Measurements from ENCODE around the gene SPATA13.

SPATA13 gene

GRCh38 chr13:24160458-24161009 is at the start of gene SPATA13:
SPATA13 (plus strand) TSS chr13:24160720; CDS start chr13:24222930, 62,210 bp downstream.
- Mint-ChIP-seq H3K9me3 (no peaks in the 10 kb centered on the region), H3K27me3 (ENCODE audit: low read depth) (peaks cover 26% of the 10 kb centered on the region), H3K27ac (peak within 1 kb of the TSS; percentile 48 to 88 (median 77)), H3K36me3 (ENCODE audit: low read depth) (no peaks in the 10 kb centered on the region), H3K4me3 (peak within 1 kb of the TSS; percentile 83 to 89 (median 87)), H3K4me1 (peaks cover 18% of the 10 kb centered on the region)
- TF ChIP-seq, protein P1, sequence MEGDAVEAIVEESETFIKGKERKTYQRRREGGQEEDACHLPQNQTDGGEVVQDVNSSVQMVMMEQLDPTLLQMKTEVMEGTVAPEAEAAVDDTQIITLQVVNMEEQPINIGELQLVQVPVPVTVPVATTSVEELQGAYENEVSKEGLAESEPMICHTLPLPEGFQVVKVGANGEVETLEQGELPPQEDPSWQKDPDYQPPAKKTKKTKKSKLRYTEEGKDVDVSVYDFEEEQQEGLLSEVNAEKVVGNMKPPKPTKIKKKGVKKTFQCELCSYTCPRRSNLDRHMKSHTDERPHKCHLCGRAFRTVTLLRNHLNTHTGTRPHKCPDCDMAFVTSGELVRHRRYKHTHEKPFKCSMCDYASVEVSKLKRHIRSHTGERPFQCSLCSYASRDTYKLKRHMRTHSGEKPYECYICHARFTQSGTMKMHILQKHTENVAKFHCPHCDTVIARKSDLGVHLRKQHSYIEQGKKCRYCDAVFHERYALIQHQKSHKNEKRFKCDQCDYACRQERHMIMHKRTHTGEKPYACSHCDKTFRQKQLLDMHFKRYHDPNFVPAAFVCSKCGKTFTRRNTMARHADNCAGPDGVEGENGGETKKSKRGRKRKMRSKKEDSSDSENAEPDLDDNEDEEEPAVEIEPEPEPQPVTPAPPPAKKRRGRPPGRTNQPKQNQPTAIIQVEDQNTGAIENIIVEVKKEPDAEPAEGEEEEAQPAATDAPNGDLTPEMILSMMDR (IDR thresholded peaks at IDR 0.05; ENCODE audit: unreplicated experiment in 3 of 3) = no peak

DNA sequence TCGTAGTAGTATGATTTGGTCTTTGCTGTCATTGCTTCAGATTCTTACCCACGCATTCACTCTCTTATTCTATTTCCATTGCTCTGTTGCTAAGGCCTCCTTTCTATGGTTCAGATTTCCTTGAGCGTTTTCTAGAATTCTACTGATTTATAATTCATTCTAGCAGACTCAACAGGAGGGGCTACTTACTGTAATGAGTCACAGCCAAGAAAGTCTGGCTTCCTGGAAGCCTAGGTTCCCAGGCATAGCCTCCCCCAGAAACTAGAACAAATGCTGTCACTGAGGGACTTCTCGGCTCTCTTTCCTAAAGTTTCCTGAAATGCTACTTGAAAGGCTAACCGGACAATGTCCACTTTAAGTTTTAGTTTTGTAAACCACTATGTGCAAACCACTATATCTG is 47.7 kb upstream of the SPATA13 start:
- peaks cover 18% of the 10 kb centered on the region for H3K4me1 Mint-ChIP-seq
- no peaks in the 10 kb centered on the region for H3K27me3 Mint-ChIP-seq (ENCODE audit: low read depth)
- no peak overlapping the region for H3K4me3 Mint-ChIP-seq
- no peaks in the 10 kb centered on the region for H3K36me3 Mint-ChIP-seq (ENCODE audit: low read depth)
- TF ChIP-seq, protein P1 (IDR thresholded peaks at IDR 0.05; ENCODE audit: unreplicated experiment in 3 of 3) = no peak
- H3K9me3 Mint-ChIP-seq = no peaks in the 10 kb centered on the region
- H3K27ac Mint-ChIP-seq = peak overlapping the region in 2 of 3 experiments; percentile 6 to 53

GRCh38 chr13:24115671-24116070 is 44.8 kb upstream of the SPATA13 start:
- Mint-ChIP-seq H3K4me1 (peaks cover 27% of the 10 kb centered on the region), H3K9me3 (no peaks in the 10 kb centered on the region), H3K36me3 (ENCODE audit: low read depth) (no peaks in the 10 kb centered on the region), H3K4me3 (no peak overlapping the region), H3K27me3 (ENCODE audit: low read depth) (peaks cover 1% of the 10 kb centered on the region), H3K27ac (no peak overlapping the region)
- TF ChIP-seq, protein P1 (IDR thresholded peaks at IDR 0.05; ENCODE audit: unreplicated experiment in 3 of 3) = no peak

DNA sequence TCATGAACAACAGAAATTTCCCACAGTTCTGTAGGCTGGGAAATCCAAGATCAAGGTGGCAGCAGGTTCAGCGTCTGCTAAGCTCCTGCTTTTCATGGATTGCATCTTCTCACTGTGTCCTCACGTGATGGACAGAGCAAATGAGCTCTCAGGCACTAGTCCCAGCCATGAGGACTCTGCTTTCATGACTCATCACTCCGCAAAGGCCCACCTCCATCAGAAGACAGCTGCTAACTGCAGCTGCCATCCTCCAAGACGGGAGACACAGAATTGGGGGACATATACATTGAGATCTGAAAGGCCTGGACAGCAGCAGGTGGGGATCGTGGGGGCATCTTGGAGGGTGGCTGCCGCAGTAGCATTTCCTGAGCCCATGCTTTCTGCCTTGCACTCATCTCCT is 44.4 kb upstream of the SPATA13 start:
- Mint-ChIP-seq H3K4me1 (peaks cover 27% of the 10 kb centered on the region), H3K27ac (no peak overlapping the region), H3K27me3 (ENCODE audit: low read depth) (peaks cover 6% of the 10 kb centered on the region), H3K4me3 (no peak overlapping the region), H3K36me3 (ENCODE audit: low read depth) (no peaks in the 10 kb centered on the region), H3K9me3 (no peaks in the 10 kb centered on the region)
- TF ChIP-seq, protein P1 (IDR thresholded peaks at IDR 0.05; ENCODE audit: unreplicated experiment in 3 of 3) = no peak

GRCh38 chr13:24118576-24118975 is 41.9 kb upstream of the SPATA13 start:
- H3K9me3 Mint-ChIP-seq = no peaks in the 10 kb centered on the region
- TF ChIP-seq, protein P1 (IDR thresholded peaks at IDR 0.05; ENCODE audit: unreplicated experiment in 3 of 3) = no peak
- H3K27me3 Mint-ChIP-seq (ENCODE audit: low read depth) = peaks cover 6% of the 10 kb centered on the region
- no peak overlapping the region for H3K27ac Mint-ChIP-seq
- H3K4me1 Mint-ChIP-seq = peaks cover 14% of the 10 kb centered on the region
- no peak overlapping the region for H3K4me3 Mint-ChIP-seq
- no peaks in the 10 kb centered on the region for H3K36me3 Mint-ChIP-seq (ENCODE audit: low read depth)
